HepG2 (cell line): Measurements from ENCODE around the gene FEM1B. TPM values are rescaled to one million over a fixed set of nuclear protein-coding genes. Genes with fewer than 3 reads are reported as not detected.

Experiments used
- ATAC-seq: fragments of 200-7000 bp; cut with Tn5 transposase; 3 replicates; pipeline ENCODE4 v1.9.1; 2020; ENCODE audit warnings: mild to moderate bottlenecking, moderate library complexity
- BruUV-seq: library from RNA; stranded (reverse); fragments of 400-500 nt; replicated peaks from 2 replicates; lab custom pipeline; 2021; lab: Mats Ljungman, UMichigan
- CTCF ChIA-PET: fragments of 300-600 bp; formaldehyde crosslinking; extraction: SDS; loops from one replicate; lab custom pipeline; 2021; ENCODE audit warnings: low total read pairs, inconsistent platforms, low intra/inter-chr PET ratio; lab: Yijun Ruan, JAX
- POLR2A ChIA-PET: fragments of 350-600 bp; sonication (Branson Sonifier 250); formaldehyde crosslinking; loops from one replicate; lab custom pipeline; 2020; ENCODE audit warnings: antibody characterized with exemption, inconsistent platforms; lab: Yijun Ruan, JAX
- DNase-seq: peaks from one replicate; pipeline ENCODE4 v3.0.0-alpha.2; 2015; ENCODE audit warnings: low spot score
- FAIRE-seq: peaks from 3 replicates; lab custom pipeline; 2011; peaks lifted over from hg19 to GRCh38; lab: Jason Lieb, UNC
- H2AFZ ChIP-seq: one replicate; pipeline ENCODE4 v1.6.1; 2011; ENCODE audit warnings: low read length, inconsistent platforms
- H3K27ac ChIP-seq: fragments of 300-600 bp; 3 replicates; pipeline ENCODE4 v1.8.0; 2011; ENCODE audit warnings: mixed run types, mild to moderate bottlenecking, mixed read lengths, low read length, inconsistent platforms; ENCODE audit not compliant: insufficient read depth; ENCODE audit errors: extremely low read length
- H3K27me3 ChIP-seq, 2 experiments: fragments of 200-600 bp in 1 of 2; 2 replicates in 1 of 2; 3 replicates in 1 of 2; pipeline versions ENCODE4 v1.6.0 to v1.8.0; 2011; ENCODE audit warnings: low read length in 2 of 2, mild to moderate bottlenecking in 2 of 2, moderate library complexity in 2 of 2, inconsistent platforms in 1 of 2; ENCODE audit not compliant: insufficient read depth in 2 of 2, control insufficient read depth in 1 of 2
- H3K36me3 ChIP-seq, 2 experiments: fragments of 200-600 bp in 1 of 2; replicated peaks in 1 of 2; 2 replicates in 1 of 2; 3 replicates in 1 of 2; pipeline versions ENCODE4 v1.5.1 to v1.8.0; 2011; ENCODE audit warnings: low read length in 2 of 2, inconsistent platforms in 1 of 2; ENCODE audit not compliant: insufficient read depth in 2 of 2, control insufficient read depth in 1 of 2
- H3K4me1 ChIP-seq: 2 replicates; pipeline ENCODE4 v1.5.1; 2012; ENCODE audit warnings: low read length, inconsistent platforms; ENCODE audit not compliant: insufficient read depth
- H3K4me2 ChIP-seq: 2 replicates; pipeline ENCODE4 v1.6.0; 2011; ENCODE audit warnings: low read depth, low read length, inconsistent platforms
- H3K4me3 ChIP-seq, 3 experiments: fragments of 200-600 bp in 1 of 3; sonication (generic), shearing (Covaris generic) in 1 of 3; replicated peaks in 1 of 3; 2 replicates each; pipeline ENCODE4 v1.5.1; 2011 to 2016; ENCODE audit warnings: low read length in 3 of 3, inconsistent platforms in 2 of 3, low read depth in 2 of 3, mild to moderate bottlenecking in 2 of 3, control low read depth in 1 of 3, mixed read lengths in 1 of 3; ENCODE audit not compliant: insufficient read depth in 1 of 3
- H3K79me2 ChIP-seq: one replicate; pipeline ENCODE4 v1.6.1; 2011; ENCODE audit warnings: low read length, inconsistent platforms; ENCODE audit not compliant: insufficient read depth
- H3K9ac ChIP-seq: 2 replicates; pipeline ENCODE4 v1.6.0; 2011; ENCODE audit warnings: mild to moderate bottlenecking, low read depth, low read length, inconsistent platforms; ENCODE audit not compliant: insufficient read depth
- H3K9me3 ChIP-seq: 2 replicates; pipeline ENCODE4 v1.5.1; 2012; ENCODE audit warnings: mild to moderate bottlenecking, low read length
- H4K20me1 ChIP-seq: 2 replicates; pipeline ENCODE4 v1.6.0; 2011; ENCODE audit warnings: inconsistent platforms, mild to moderate bottlenecking, low read length, moderate library complexity; ENCODE audit not compliant: insufficient read depth
- ATF4 ChIP-seq, 2 experiments: fragments of 450-650 bp in 1 of 2; sonication (generic) in 1 of 2; formaldehyde crosslinking; IDR thresholded peaks; 2 replicates each; pipeline versions ENCODE4 v1.5.0 to v1.8.0; 2020 to 2022; ENCODE audit warnings: mild to moderate bottlenecking in 1 of 2, missing genetic modification reagents in 1 of 2
- CCDC6 ChIP-seq: sonication (generic); formaldehyde crosslinking; IDR thresholded peaks from 2 replicates; pipeline ENCODE4 v1.8.1; 2022; ENCODE audit warnings: mild to moderate bottlenecking, missing genetic modification reagents, moderate library complexity
- CREBL2 ChIP-seq: sonication (generic); formaldehyde crosslinking; IDR thresholded peaks from 2 replicates; pipeline ENCODE4 v1.8.1; 2023; ENCODE audit warnings: missing genetic modification reagents, mild to moderate bottlenecking, borderline replicate concordance
- EP300 ChIP-seq, 3 experiments: sonication (generic) in 1 of 3; formaldehyde crosslinking in 1 of 3; IDR thresholded peaks; 2 replicates each; pipeline versions ENCODE4 v1.5.1 to v1.6.1; 2011 to 2020; ENCODE audit warnings: low read depth in 2 of 3, low read length in 2 of 3, borderline replicate concordance in 1 of 3, improper control_type of control experiment in 1 of 3, mild to moderate bottlenecking in 1 of 3, missing genetic modification reagents in 1 of 3, moderate library complexity in 1 of 3
- FOSL1 ChIP-seq: sonication (generic); formaldehyde crosslinking; IDR thresholded peaks from 2 replicates; pipeline ENCODE4 v1.9.0; 2021; ENCODE audit warnings: missing genetic modification reagents, borderline replicate concordance
- IKZF5 ChIP-seq: IDR thresholded peaks from 2 replicates; pipeline ENCODE4 v1.6.1; 2018; ENCODE audit warnings: missing genetic modification reagents, mild to moderate bottlenecking, missing compliant biosample characterization
- KAT8 ChIP-seq: IDR thresholded peaks from 2 replicates; pipeline ENCODE4 v1.6.1; 2016; ENCODE audit warnings: missing genetic modification reagents, missing compliant biosample characterization
- PHF21A ChIP-seq: sonication (generic); formaldehyde crosslinking; IDR thresholded peaks from 2 replicates; pipeline ENCODE4 v1.5.0; 2020; ENCODE audit warnings: mild to moderate bottlenecking, missing genetic modification reagents
- RAD21 ChIP-seq: fragments of 450-650 bp; formaldehyde crosslinking; IDR thresholded peaks from 2 replicates; pipeline ENCODE4 v1.5.0; 2020; ENCODE audit warnings: mild to moderate bottlenecking
- RARA ChIP-seq: IDR thresholded peaks from 2 replicates; pipeline ENCODE4 v1.6.1; 2016; ENCODE audit warnings: missing genetic modification reagents, missing compliant biosample characterization
- REL ChIP-seq: sonication (generic); formaldehyde crosslinking; conservative IDR thresholded peaks from 2 replicates; pipeline ENCODE4 v1.8.0; 2022; ENCODE audit warnings: mild to moderate bottlenecking, missing genetic modification reagents, moderate library complexity
- SAFB2 ChIP-seq: sonication (generic); formaldehyde crosslinking; IDR thresholded peaks from 2 replicates; pipeline ENCODE4 v1.5.1; 2020; ENCODE audit warnings: missing genetic modification reagents, low read depth, mild to moderate bottlenecking, borderline replicate concordance
- SMAD9 ChIP-seq: sonication (generic); formaldehyde crosslinking; IDR thresholded peaks from 2 replicates; pipeline ENCODE4 v1.5.1; 2020; ENCODE audit warnings: mild to moderate bottlenecking, missing genetic modification reagents
- XBP1 ChIP-seq: sonication (generic); formaldehyde crosslinking; IDR thresholded peaks from 2 replicates; pipeline ENCODE4 v1.5.0; 2020; ENCODE audit warnings: missing genetic modification reagents
- ZBTB8A ChIP-seq: sonication (generic); formaldehyde crosslinking; IDR thresholded peaks from 2 replicates; pipeline ENCODE4 v1.4.0; 2020; ENCODE audit warnings: mild to moderate bottlenecking, low read depth, missing genetic modification reagents, borderline replicate concordance
- ZFY ChIP-seq: sonication (generic); formaldehyde crosslinking; IDR thresholded peaks from 2 replicates; pipeline ENCODE4 v1.4.0; 2020; ENCODE audit warnings: missing genetic modification reagents
- ZIK1 ChIP-seq: sonication (generic); formaldehyde crosslinking; IDR thresholded peaks from 2 replicates; pipeline ENCODE4 v1.5.0; 2020; ENCODE audit warnings: mild to moderate bottlenecking, low read depth, missing genetic modification reagents, borderline replicate concordance
- ZSCAN9 ChIP-seq: IDR thresholded peaks from 2 replicates; pipeline ENCODE4 v1.6.1; 2016; ENCODE audit warnings: borderline replicate concordance
- WGBS: methylation state at CpG from one replicate; pipeline ENCODE4 v1.1.6; 2017; ENCODE audit warnings: low lambda C conversion rate; 5-methylcytosine and 5-hydroxymethylcytosine counted together
- in situ Hi-C: cut with HindIII; loops from 2 replicates; pipeline ENCODE4 v1.10.0; 2017; ENCODE audit warnings: low pct_unique_long_range_greater_than_20kb; ENCODE audit not compliant: extremely low pct_ligation_motif_present
- intact Hi-C: fragments of 100-400 bp; cut with micrococcal nuclease; formaldehyde crosslinking; loops from one replicate; pipeline ENCODE4 v1.10.0; 2022; ENCODE audit not compliant: unreplicated experiment
- polyA plus RNA-seq, 8 experiments: library from polyadenylated mRNA; depleted of rRNA in 3 of 8; stranded (reverse) in 7 of 8; unstranded in 1 of 8; fragments of >200 nt; fragmentation: Illumina TruSeq in 4 of 8; extraction: Trizol in 4 of 8; gene quantifications; 2 replicates each; pipeline versions ENCODE4 v1.2.1 to v1.2.3, GENCODE V29; 2011 to 2016; ENCODE audit warnings: low read depth in 4 of 8, missing spikeins in 1 of 8, mixed read lengths in 1 of 8; ENCODE audit not compliant: insufficient read depth in 1 of 8
- total RNA-seq, 5 experiments: library from RNA; depleted of rRNA; stranded (reverse); fragments of >200 nt; fragmentation: Illumina TruSeq; extraction: Trizol; gene quantifications; 2 replicates each; pipeline ENCODE4 v1.2.3, GENCODE V29; 2016; ENCODE audit warnings: low read depth in 1 of 5

Gene FEM1B
- total and polyA plus RNA-seq, 2 of the 13 experiments (the other 11 are each of a cell fraction or from before 2014, with no cell fraction given): 38.1 to 40.0 TPM

- peak; percentile 82 for ATAC-seq
- BruUV-seq: no TSS peak
- CTCF ChIA-PET: no interaction called here
- peak; percentile 18; the same call in 1 of the 2 replicates for TF ChIP-seq RARA (CRISPR knock-in tag)
- TF ChIP-seq FOSL1: no peak
- peak in 1 of 2 experiments; percentile 53; a peak in 1 of 4 replicates for TF ChIP-seq ATF4 (CRISPR knock-in tag; IDR thresholded peaks at IDR 0.05)
- 0 out of 2 replicates have a peak, but pooled peaks have one; percentile 88 for TF ChIP-seq CREBL2 (CRISPR knock-in tag)
- peak; percentile 60; the same call in 1 of the 2 replicates for TF ChIP-seq PHF21A
- TF ChIP-seq XBP1: peak; percentile 59; the same call in 1 of the 2 replicates
- TF ChIP-seq ZBTB8A: no peak
- TF ChIP-seq KAT8: peak; percentile 31; the same call in 1 of the 2 replicates
- TF ChIP-seq IKZF5 (CRISPR knock-in tag): peak; percentile 45; the same call in 1 of the 2 replicates
- TF ChIP-seq ZSCAN9 (CRISPR knock-in tag): peak; percentile 25; the same call in 1 of the 2 replicates
- TF ChIP-seq RAD21: peak; percentile 42; the same call in 1 of the 2 replicates
- no peak; a peak in 1 of 4 replicates for TF ChIP-seq EP300 (IDR thresholded peaks at IDR 0.05; ENCODE audit: low read depth in 2 of 2, low read length in 2 of 2)
- 0 out of 2 replicates have a peak, but pooled peaks have one; percentile 38 for TF ChIP-seq EP300 (CRISPR knock-in tag; IDR thresholded peaks at IDR 0.05; ENCODE audit: borderline replicate concordance)
- TF ChIP-seq REL (CRISPR knock-in tag): no peak
- no peak for TF ChIP-seq SMAD9 (CRISPR knock-in tag)
- peak; percentile 67 for TF ChIP-seq SAFB2 (CRISPR knock-in tag)
- TF ChIP-seq ZFY: peak; percentile 96
- peak; percentile 97; the same call in 1 of the 2 replicates for TF ChIP-seq ZIK1 (CRISPR knock-in tag)
- peak; percentile 72; the same call in 1 of the 2 replicates for TF ChIP-seq CCDC6 (CRISPR knock-in tag)
These were observed 48.0 kb upstream of the FEM1B start, which contains the start of gene CLN6 for GRCh38 chr15:68229386-68230156. Gene CLN6, minus strand, starts transcription at chr15:68229728. Its CDS starts 144 bp downstream, at chr15:68229584.

More at GRCh38 chr15:68229386-68230156, 48.0 kb upstream of the FEM1B start, which contains the start of gene CLN6:
- WGBS: 0% methylated on average over 4 of the region's 82 CpGs
- DNase-seq: peak; percentile 59
- FAIRE-seq: no peak
- H3K9me3 ChIP-seq: no peaks in the 10 kb centered on the region
- peak within 1 kb of the TSS; percentile 44 for H2AFZ ChIP-seq
- POLR2A ChIA-PET: interaction anchor here (3.6 kb wide), 1 partner anchor 48 kb away, joined by 18 read pairs; the partner anchor contains the start of gene FEM1B
- peak within 1 kb of the TSS; percentile 81 for H3K9ac ChIP-seq
- H3K79me2 ChIP-seq: peaks cover 34% of the 10 kb centered on the region
- H3K27ac ChIP-seq: peak within 1 kb of the TSS; percentile 89
- in situ Hi-C loops: no loop called here
- intact Hi-C loops: loop anchor here (5.0 kb wide), 1 partner anchor 48 kb away; the partner anchor contains the start of gene FEM1B
- H3K27me3 ChIP-seq: peaks cover 0 to 7% of the 10 kb centered on the region in 2 experiments; a peak in 1 of 5 replicates
- H4K20me1 ChIP-seq: no peaks in the 10 kb centered on the region; the same call in 1 of the 2 replicates
- H3K4me1 ChIP-seq: peaks cover 75% of the 10 kb centered on the region
- H3K4me3 ChIP-seq: peak within 1 kb of the TSS; percentile 60 to 82 (median 78)
- peaks cover 0 to 4% of the 10 kb centered on the region in 2 experiments; a peak in 1 of 5 replicates for H3K36me3 ChIP-seq
- H3K4me2 ChIP-seq: peak within 1 kb of the TSS; percentile 100
